Endothelial cell (in vitro differentiated cells): ENCODE measurements around the gene UNC13C. TPM values are rescaled to one million over a fixed set of nuclear protein-coding genes. Genes with fewer than 3 reads are reported as not detected.

Source experiments
- DNase-seq: peaks from one replicate; pipeline ENCODE4 v3.0.0; 2021; ENCODE audit warnings: low spot score
- H3K27ac Mint-ChIP-seq: one replicate; pipeline ENCODE4 v1.8.0; 2021; ENCODE audit warnings: mixed read lengths, inconsistent platforms; ENCODE audit not compliant: unreplicated experiment
- H3K27me3 Mint-ChIP-seq: one replicate; pipeline ENCODE4 v1.8.0; 2021; ENCODE audit warnings: mild to moderate bottlenecking, moderate library complexity, mixed read lengths, inconsistent platforms; ENCODE audit not compliant: unreplicated experiment
- H3K36me3 Mint-ChIP-seq: one replicate; pipeline ENCODE4 v1.8.0; 2021; ENCODE audit warnings: mild to moderate bottlenecking, low read depth, mixed read lengths, inconsistent platforms; ENCODE audit not compliant: unreplicated experiment
- H3K4me1 Mint-ChIP-seq: one replicate; pipeline ENCODE4 v1.8.0; 2021; ENCODE audit warnings: mild to moderate bottlenecking, mixed read lengths, inconsistent platforms; ENCODE audit not compliant: unreplicated experiment
- H3K4me3 Mint-ChIP-seq: one replicate; pipeline ENCODE4 v1.8.0; 2021; ENCODE audit warnings: mild to moderate bottlenecking, mixed read lengths, inconsistent platforms; ENCODE audit not compliant: unreplicated experiment
- H3K9me3 Mint-ChIP-seq: one replicate; pipeline ENCODE4 v1.8.0; 2021; ENCODE audit warnings: mixed read lengths, inconsistent platforms; ENCODE audit not compliant: unreplicated experiment
- CTCF ChIP-seq: fragments of 200-600 bp; sonication (generic); IDR thresholded peaks from one replicate; pipeline ENCODE4 v1.5.0; 2021; ENCODE audit warnings: antibody characterized with exemption; ENCODE audit not compliant: unreplicated experiment
- total RNA-seq: library from RNA; stranded (reverse); fragmentation: NEBNext Ultra II Directional; extraction: Animal tissue kit (Norgen Biotek cat#: 25700); gene quantifications from one replicate; pipeline ENCODE4 v1.2.1, GENCODE V29; 2021; ENCODE audit not compliant: unreplicated experiment

The UNC13C gene
- total RNA-seq, 1 donor from 2014 or later, result 0.08 TPM

- H3K36me3 Mint-ChIP-seq, result no peaks in the 10 kb centered on the region
Observed at GRCh38 chr15:54094661-54095060, 116.4 kb downstream of the UNC13C start.

GRCh38 chr15:54097019-54097418 is 118.8 kb downstream of the UNC13C start:
- H3K27me3 Mint-ChIP-seq, result peaks cover 3% of the 10 kb centered on the region
- no peak overlapping the region for H3K4me3 Mint-ChIP-seq
- no peaks in the 10 kb centered on the region for H3K36me3 Mint-ChIP-seq
- DNase-seq, result no peak
- TF ChIP-seq CTCF, result no peak
- peaks cover 13% of the 10 kb centered on the region for H3K9me3 Mint-ChIP-seq
- no peaks in the 10 kb centered on the region for H3K4me1 Mint-ChIP-seq
- H3K27ac Mint-ChIP-seq, result no peak overlapping the region

More at GRCh38 chr15:54094661-54095060, 116.4 kb downstream of the UNC13C start:
- H3K9me3 Mint-ChIP-seq, result peaks cover 6% of the 10 kb centered on the region
- no peak for DNase-seq
- H3K27me3 Mint-ChIP-seq, result peaks cover 2% of the 10 kb centered on the region
- no peak overlapping the region for H3K4me3 Mint-ChIP-seq
- H3K4me1 Mint-ChIP-seq, result no peaks in the 10 kb centered on the region
- no peak for TF ChIP-seq CTCF
- H3K27ac Mint-ChIP-seq, result no peak overlapping the region

- H3K4me1 Mint-ChIP-seq, result no peaks in the 10 kb centered on the region
- H3K27ac Mint-ChIP-seq, result no peak overlapping the region
- peaks cover 19% of the 10 kb centered on the region for H3K9me3 Mint-ChIP-seq
- peaks cover 3% of the 10 kb centered on the region for H3K27me3 Mint-ChIP-seq
- no peak for DNase-seq
- H3K4me3 Mint-ChIP-seq, result no peak overlapping the region
- no peak for TF ChIP-seq CTCF
- no peaks in the 10 kb centered on the region for H3K36me3 Mint-ChIP-seq
Observed at GRCh38 chr15:54099010-54099409, 120.8 kb downstream of the UNC13C start.

DNA sequence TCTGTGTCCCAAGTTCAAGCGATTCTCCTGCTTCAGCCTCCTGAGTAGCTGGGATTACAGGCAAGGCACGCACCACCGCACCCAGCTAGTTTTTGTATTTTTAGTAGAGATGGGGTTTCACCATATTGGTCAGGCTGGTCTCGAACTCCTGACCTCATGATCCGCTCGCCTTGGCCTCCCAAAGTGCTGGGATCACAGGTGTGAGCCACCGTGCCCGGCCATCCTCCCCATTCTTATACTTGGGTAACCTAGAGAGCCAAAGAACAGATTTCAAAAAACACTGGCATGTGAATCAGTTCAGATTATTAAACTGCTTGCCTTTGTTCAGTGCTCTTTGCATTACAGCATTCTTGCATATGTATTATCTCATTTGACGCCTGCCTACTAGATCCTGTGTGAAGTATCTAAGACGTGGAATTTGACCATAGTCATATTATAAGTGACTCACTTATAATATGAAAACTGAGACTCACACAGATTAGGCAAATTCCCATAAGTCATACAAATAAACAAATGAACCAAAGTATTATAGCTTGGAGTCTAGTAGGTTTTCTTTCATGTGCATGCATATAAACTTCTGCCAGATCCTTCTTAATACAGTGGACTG is 123.5 kb downstream of the UNC13C start:
- no peak for DNase-seq
- no peak for TF ChIP-seq CTCF
- peaks cover 1% of the 10 kb centered on the region for H3K27me3 Mint-ChIP-seq
- H3K4me1 Mint-ChIP-seq, result no peaks in the 10 kb centered on the region
- no peaks in the 10 kb centered on the region for H3K36me3 Mint-ChIP-seq
- no peak overlapping the region for H3K27ac Mint-ChIP-seq
- peaks cover 15% of the 10 kb centered on the region for H3K9me3 Mint-ChIP-seq
- no peak overlapping the region for H3K4me3 Mint-ChIP-seq

DNA sequence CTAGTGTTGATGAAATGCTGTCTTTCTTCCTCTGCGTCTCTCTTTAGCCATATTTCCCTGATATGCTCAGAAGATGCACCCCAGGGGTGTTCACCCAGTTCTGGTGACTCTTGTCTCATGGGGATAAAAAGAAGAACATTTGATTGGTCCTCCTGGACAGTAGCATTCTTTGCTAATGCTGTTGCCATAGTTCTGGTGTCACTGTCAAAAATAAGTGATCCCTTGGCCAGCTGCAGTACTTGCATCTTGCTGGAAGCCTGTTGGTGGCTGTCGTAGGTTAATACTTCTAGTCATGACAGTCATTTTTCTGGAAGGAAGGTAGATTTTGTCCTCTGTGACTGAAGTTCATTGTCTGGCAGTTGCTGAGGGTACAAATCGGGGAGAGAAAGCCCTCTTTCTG is 124.5 kb downstream of the UNC13C start:
- peaks cover 15% of the 10 kb centered on the region for H3K9me3 Mint-ChIP-seq
- no peak overlapping the region for H3K4me3 Mint-ChIP-seq
- no peaks in the 10 kb centered on the region for H3K36me3 Mint-ChIP-seq
- DNase-seq, result no peak
- H3K27me3 Mint-ChIP-seq, result peaks cover 1% of the 10 kb centered on the region
- no peak overlapping the region for H3K27ac Mint-ChIP-seq
- no peak for TF ChIP-seq CTCF
- H3K4me1 Mint-ChIP-seq, result no peaks in the 10 kb centered on the region
